ENCODE measurements around the gene CYP26B1.

DNA sequence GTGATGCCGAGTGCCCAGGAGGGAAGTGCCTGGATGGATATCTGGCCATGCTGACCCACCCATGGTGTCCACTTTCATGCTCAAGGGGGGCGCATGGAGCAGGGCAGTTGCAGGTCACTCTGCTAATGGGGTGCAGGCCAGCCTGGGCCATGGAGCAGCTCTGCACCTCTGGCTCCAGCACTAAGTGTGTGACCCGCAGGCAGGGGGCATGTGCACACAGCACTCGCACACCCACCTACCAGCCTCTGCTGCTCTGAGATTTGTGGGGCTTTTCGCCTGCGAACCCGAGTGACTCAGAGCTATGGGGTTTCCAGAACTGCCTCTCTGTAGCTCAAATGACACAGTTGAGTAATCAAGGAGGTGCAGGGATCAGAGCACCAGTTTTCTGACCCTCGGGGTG, 66.2 kb downstream of the CYP26B1 start:
- TF ChIP-seq EZH2 (IDR thresholded peaks at IDR 0.05; ENCODE audit: borderline replicate concordance, low read depth, low read length, severe bottlenecking) = no peak
- TF ChIP-seq, protein P1, sequence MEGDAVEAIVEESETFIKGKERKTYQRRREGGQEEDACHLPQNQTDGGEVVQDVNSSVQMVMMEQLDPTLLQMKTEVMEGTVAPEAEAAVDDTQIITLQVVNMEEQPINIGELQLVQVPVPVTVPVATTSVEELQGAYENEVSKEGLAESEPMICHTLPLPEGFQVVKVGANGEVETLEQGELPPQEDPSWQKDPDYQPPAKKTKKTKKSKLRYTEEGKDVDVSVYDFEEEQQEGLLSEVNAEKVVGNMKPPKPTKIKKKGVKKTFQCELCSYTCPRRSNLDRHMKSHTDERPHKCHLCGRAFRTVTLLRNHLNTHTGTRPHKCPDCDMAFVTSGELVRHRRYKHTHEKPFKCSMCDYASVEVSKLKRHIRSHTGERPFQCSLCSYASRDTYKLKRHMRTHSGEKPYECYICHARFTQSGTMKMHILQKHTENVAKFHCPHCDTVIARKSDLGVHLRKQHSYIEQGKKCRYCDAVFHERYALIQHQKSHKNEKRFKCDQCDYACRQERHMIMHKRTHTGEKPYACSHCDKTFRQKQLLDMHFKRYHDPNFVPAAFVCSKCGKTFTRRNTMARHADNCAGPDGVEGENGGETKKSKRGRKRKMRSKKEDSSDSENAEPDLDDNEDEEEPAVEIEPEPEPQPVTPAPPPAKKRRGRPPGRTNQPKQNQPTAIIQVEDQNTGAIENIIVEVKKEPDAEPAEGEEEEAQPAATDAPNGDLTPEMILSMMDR (IDR thresholded peaks at IDR 0.05; ENCODE audit: borderline replicate concordance, extremely low read depth, low read length, poor library complexity, severe bottlenecking) = no peak

Measured in DND-41 (cell line).